Aorta (tissue), 5 donors: ENCODE data around the gene DNAJC21. TPM values are rescaled to one million over a fixed set of nuclear protein-coding genes. Genes with fewer than 3 reads are reported as not detected.
A peak's percentile ranks its signal among the peaks of the same experiment; 100 is the strongest.
"Not testable (repeated sequence)": the region's sequence is repeated elsewhere in the genome, so short reads cannot be mapped to it uniquely, and the experiment has no call there.

Source experiments
- ATAC-seq: fragments of 200-7000 bp; cut with Tn5 transposase; one replicate; pipeline ENCODE4 v1.9.1; 2022; ENCODE audit warnings: moderate library complexity; ENCODE audit not compliant: low FRiP score
- DNase-seq, 2 donors: peaks; one replicate each; pipeline ENCODE4 v3.0.0-alpha.2; 2020
- H3K27ac ChIP-seq, 2 donors: one replicate each; pipeline ENCODE4 v1.5.1; 2013; ENCODE audit warnings: low read length in 2 of 2, mild to moderate bottlenecking in 2 of 2, moderate library complexity in 2 of 2, control low read depth in 1 of 2, inconsistent platforms in 1 of 2, low read depth in 1 of 2
- H3K27me3 ChIP-seq, 2 donors: one replicate each; pipeline ENCODE4 v1.6.1; 2013; ENCODE audit warnings: control low read depth in 1 of 2, low read length in 1 of 2, mild to moderate bottlenecking in 1 of 2, moderate library complexity in 1 of 2; ENCODE audit not compliant: insufficient read depth in 2 of 2, control insufficient read depth in 1 of 2
- H3K36me3 ChIP-seq, 2 donors: one replicate each; pipeline ENCODE4 v1.6.1; 2013; ENCODE audit warnings: control low read depth in 1 of 2, low read length in 1 of 2, mild to moderate bottlenecking in 1 of 2; ENCODE audit not compliant: insufficient read depth in 2 of 2, control insufficient read depth in 1 of 2
- H3K4me1 ChIP-seq, 2 donors: one replicate each; pipeline ENCODE4 v1.6.1; 2013; ENCODE audit warnings: low read length in 2 of 2, control low read depth in 1 of 2, mild to moderate bottlenecking in 1 of 2, moderate library complexity in 1 of 2; ENCODE audit not compliant: insufficient read depth in 2 of 2, control insufficient read depth in 1 of 2
- H3K4me3 ChIP-seq, 2 donors: one replicate each; pipeline ENCODE4 v1.5.1; 2013; ENCODE audit warnings: low read length in 2 of 2, control low read depth in 1 of 2, mild to moderate bottlenecking in 1 of 2
- H3K9me3 ChIP-seq: one replicate; pipeline ENCODE4 v1.6.1; 2013; ENCODE audit warnings: mild to moderate bottlenecking, low read length; ENCODE audit not compliant: control insufficient read depth
- WGBS, 2 donors: extraction: QIAGEN DNeasy Blood & Tissue Kit; methylation state at CpG; one replicate each; pipeline ENCODE4 v1.1.7; 2013; 5-methylcytosine and 5-hydroxymethylcytosine counted together
- intact Hi-C, 2 donors: fragments of 100-400 bp; cut with DNase I; formaldehyde crosslinking; loops; one replicate each; pipeline versions ENCODE4 v1.14.2 to v1.15.0; 2022
- polyA plus RNA-seq, 2 donors: library from polyadenylated mRNA; stranded (reverse); fragments of 200-250 nt; gene quantifications; one replicate each; pipeline ENCODE4 v1.2.3, GENCODE V29; 2013
- total RNA-seq, 2 donors: library from RNA; stranded (reverse); fragmentation: NEBNext Ultra II Directional; extraction: Animal tissue kit (Norgen Biotek cat#: 25700); gene quantifications; one replicate each; pipeline ENCODE4 v1.2.1, GENCODE V29; 2021
- donor health status: healthy with polysubstance abuse.
- donor health status: Bipolar disorder and iron deficiency.
- donor health status: DM: no; HTN: no; CAD: no.
- donor health status: DM: no; HTN: no; CAD: no.
- donor health status: DM: yes; HTN: yes; CAD: no.

DNAJC21 gene
- total and polyA plus RNA-seq, 4 donors: 26.9 to 50.9 (median 44.8) TPM

- Histone ChIP-seq H3K9me3 (no peaks in the 10 kb centered on the region), H3K27me3 (no peaks in the 10 kb centered on the region), H3K27ac (no peak overlapping the region), H3K4me1 (no peaks in the 10 kb centered on the region), H3K36me3 (peaks cover 5 to 11% of the 10 kb centered on the region in 2 donors), H3K4me3 (no peak overlapping the region)
- WGBS, 2 donors: 66 to 67% methylated on average over 11 of the region's 11 CpGs
- DNase-seq (no peak), ATAC-seq (no peak)
- intact Hi-C loops: no loop called here
Measured at GRCh38 chr5:34944460-34945047, 15.2 kb downstream of the DNAJC21 start.

DNA sequence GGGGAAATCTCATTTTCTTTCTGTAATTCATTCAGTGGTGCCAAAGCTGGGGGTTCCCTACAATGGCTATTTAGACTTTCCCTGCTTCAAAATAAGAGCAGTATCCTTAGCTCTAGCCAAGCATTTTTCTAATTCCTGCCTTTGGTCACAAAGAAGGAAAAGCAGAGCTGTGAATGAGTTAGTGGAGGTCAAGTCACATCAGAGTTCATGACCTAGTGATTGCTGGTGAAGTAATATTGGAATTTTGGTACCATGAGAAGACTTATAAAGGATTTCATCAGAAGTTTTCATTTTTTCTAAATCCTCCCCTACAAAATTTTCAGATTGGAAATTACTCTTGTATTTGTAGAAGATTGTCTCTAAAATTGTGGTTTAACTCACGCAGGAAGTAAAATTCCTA lies 28.0 kb downstream of the DNAJC21 start:
- no peak overlapping the region for H3K4me3 ChIP-seq
- intact Hi-C loops: no loop called here
- H3K4me1 ChIP-seq: no peaks in the 10 kb centered on the region
- no peak for ATAC-seq
- H3K27me3 ChIP-seq: no peaks in the 10 kb centered on the region
- H3K36me3 ChIP-seq: no peaks in the 10 kb centered on the region
- DNase-seq: no peak
- H3K9me3 ChIP-seq: no peaks in the 10 kb centered on the region
- 96 to 100% methylated on average over 1 of the region's 1 CpG for WGBS, 2 donors
- no peak overlapping the region for H3K27ac ChIP-seq

GRCh38 chr5:34957857-34958690 lies 28.7 kb downstream of the DNAJC21 start:
- Histone ChIP-seq H3K9me3 (no peaks in the 10 kb centered on the region), H3K4me3 (no peak overlapping the region), H3K27me3 (no peaks in the 10 kb centered on the region), H3K27ac (no peak overlapping the region), H3K36me3 (no peaks in the 10 kb centered on the region), H3K4me1 (no peaks in the 10 kb centered on the region)
- no peak for DNase-seq
- ATAC-seq: peak; percentile 56
- intact Hi-C loops: no loop called here
- WGBS, 2 donors: 39 to 43% methylated on average over 5 of the region's 5 CpGs

GRCh38 chr5:34959323-34959722 lies 30.0 kb downstream of the DNAJC21 start:
- Histone ChIP-seq H3K27me3 (no peaks in the 10 kb centered on the region), H3K27ac (no peak overlapping the region), H3K4me3 (no peak overlapping the region), H3K36me3 (no peaks in the 10 kb centered on the region), H3K9me3 (no peaks in the 10 kb centered on the region), H3K4me1 (no peaks in the 10 kb centered on the region)
- ATAC-seq (no peak), DNase-seq (no peak)
- WGBS, 2 donors: 88 to 93% methylated on average over 1 of the region's 1 CpG
- intact Hi-C loops: no loop called here

DNA sequence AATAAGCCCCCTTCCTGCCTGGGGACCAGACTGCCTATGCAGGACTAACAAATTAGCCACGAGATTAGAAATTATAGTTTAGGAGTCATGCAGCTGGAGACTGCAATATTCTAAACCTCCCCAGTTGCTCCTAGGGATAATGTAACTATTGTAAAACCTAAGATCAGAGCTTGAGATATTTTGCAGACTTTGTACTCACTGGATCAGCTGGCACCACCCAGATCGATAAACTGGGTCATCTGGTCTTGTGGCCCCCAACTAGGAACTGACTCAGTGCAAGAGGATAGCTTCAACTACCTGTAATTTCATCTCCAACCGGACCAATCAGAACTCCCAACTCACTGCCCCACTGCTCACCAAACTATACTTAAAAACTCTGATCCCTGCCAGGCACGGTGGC lies 38.2 kb downstream of the DNAJC21 start:
- Histone ChIP-seq H3K27me3 (no peaks in the 10 kb centered on the region), H3K4me1 (no peaks in the 10 kb centered on the region), H3K9me3 (no peaks in the 10 kb centered on the region), H3K27ac (no peak overlapping the region), H3K4me3 (no peak overlapping the region), H3K36me3 (no peaks in the 10 kb centered on the region)
- intact Hi-C loops: no loop called here
- WGBS, 2 donors: 91 to 97% methylated on average over 4 of the region's 4 CpGs
- ATAC-seq (no peak), DNase-seq (no peak)

- H3K4me1 ChIP-seq: no peaks in the 10 kb centered on the region
- H3K36me3 ChIP-seq: no peaks in the 10 kb centered on the region
- H3K4me3 ChIP-seq: no peak overlapping the region
- H3K9me3 ChIP-seq: peaks cover 1% of the 10 kb centered on the region
- intact Hi-C loops: no loop called here
- H3K27ac ChIP-seq: no peak overlapping the region
- ATAC-seq: no peak
- DNase-seq: no peak
- WGBS, 2 donors: 87 to 97% methylated on average over 2 of the region's 2 CpGs
- H3K27me3 ChIP-seq: no peaks in the 10 kb centered on the region
Measured at GRCh38 chr5:34968258-34968657, 38.9 kb downstream of the DNAJC21 start.

DNA sequence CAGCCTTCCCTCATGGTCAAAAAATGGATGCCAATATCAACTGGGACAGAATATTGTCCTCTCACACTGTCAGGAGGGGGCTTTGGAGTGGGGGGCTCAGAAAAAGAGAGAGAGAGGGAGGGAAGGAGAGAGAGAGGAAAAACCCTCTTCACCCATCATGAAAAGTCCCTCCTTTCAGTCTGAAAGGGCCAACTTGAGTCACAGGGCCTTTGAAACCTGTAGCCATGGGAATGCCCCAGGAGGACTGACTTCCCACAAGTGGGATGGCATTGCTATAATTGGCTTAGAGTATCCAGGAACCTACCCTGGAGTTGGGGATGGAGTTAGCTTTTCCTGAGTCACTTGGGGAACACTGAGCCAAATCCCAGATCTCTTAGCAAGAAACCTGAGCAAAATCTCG lies 41.2 kb downstream of the DNAJC21 start:
- ATAC-seq (no peak), DNase-seq (no peak)
- Histone ChIP-seq H3K4me3 (no peak overlapping the region), H3K9me3 (peaks cover 1% of the 10 kb centered on the region), H3K27me3 (no peaks in the 10 kb centered on the region), H3K36me3 (no peaks in the 10 kb centered on the region), H3K4me1 (no peaks in the 10 kb centered on the region), H3K27ac (no peak overlapping the region)
- WGBS, 2 donors: 80 to 92% methylated on average over 1 of the region's 1 CpG
- intact Hi-C loops: no loop called here

DNA sequence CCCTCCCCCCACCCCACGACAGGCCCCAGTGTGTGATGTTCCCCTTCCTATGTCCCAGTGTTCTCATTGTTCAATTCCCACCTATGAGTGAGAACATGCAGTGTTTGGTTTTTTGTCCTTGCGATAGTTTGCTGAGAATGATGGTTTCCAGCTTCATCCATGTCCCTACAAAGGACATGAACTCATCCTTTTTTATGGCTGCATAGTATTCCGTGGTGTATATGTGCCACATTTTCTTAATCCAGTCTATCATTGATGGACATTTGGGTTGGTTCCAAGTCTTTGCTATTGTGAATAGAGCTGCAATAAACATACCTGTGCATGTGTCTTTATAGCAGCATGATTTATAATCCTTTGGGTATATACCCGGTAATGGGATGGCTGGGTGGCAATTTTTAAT lies 42.3 kb downstream of the DNAJC21 start:
- H3K27me3 ChIP-seq, ATAC-seq, H3K36me3 ChIP-seq, DNase-seq, H3K4me1 ChIP-seq, intact Hi-C loops, H3K27ac ChIP-seq, H3K9me3 ChIP-seq, H3K4me3 ChIP-seq: not testable (repeated sequence)
- WGBS, 2 donors: 87 to 93% methylated on average over 3 of the region's 4 CpGs

GRCh38 chr5:34976347-34976746 lies 47.0 kb downstream of the DNAJC21 start:
- peaks cover 1% of the 10 kb centered on the region for H3K9me3 ChIP-seq
- H3K27ac ChIP-seq: no peak overlapping the region
- intact Hi-C loops: no loop called here
- H3K4me3 ChIP-seq: no peak overlapping the region
- DNase-seq: no peak
- no peaks in the 10 kb centered on the region for H3K36me3 ChIP-seq
- no peak for ATAC-seq
- H3K27me3 ChIP-seq: no peaks in the 10 kb centered on the region
- no peaks in the 10 kb centered on the region for H3K4me1 ChIP-seq
- 42 to 43% methylated on average over 5 of the region's 5 CpGs for WGBS, 2 donors
